ENCODE measurements around the gene GRWD1. TPM values are rescaled to one million over a fixed set of nuclear protein-coding genes. Genes with fewer than 3 reads are reported as not detected.
A peak's percentile ranks its signal among the peaks of the same experiment; 100 is the strongest.

GRWD1 gene
- total and polyA plus RNA-seq, 2 of the 13 experiments (the other 11 are each of a cell fraction or from before 2014, with no cell fraction given) = 10.8 to 46.6 TPM

DNA sequence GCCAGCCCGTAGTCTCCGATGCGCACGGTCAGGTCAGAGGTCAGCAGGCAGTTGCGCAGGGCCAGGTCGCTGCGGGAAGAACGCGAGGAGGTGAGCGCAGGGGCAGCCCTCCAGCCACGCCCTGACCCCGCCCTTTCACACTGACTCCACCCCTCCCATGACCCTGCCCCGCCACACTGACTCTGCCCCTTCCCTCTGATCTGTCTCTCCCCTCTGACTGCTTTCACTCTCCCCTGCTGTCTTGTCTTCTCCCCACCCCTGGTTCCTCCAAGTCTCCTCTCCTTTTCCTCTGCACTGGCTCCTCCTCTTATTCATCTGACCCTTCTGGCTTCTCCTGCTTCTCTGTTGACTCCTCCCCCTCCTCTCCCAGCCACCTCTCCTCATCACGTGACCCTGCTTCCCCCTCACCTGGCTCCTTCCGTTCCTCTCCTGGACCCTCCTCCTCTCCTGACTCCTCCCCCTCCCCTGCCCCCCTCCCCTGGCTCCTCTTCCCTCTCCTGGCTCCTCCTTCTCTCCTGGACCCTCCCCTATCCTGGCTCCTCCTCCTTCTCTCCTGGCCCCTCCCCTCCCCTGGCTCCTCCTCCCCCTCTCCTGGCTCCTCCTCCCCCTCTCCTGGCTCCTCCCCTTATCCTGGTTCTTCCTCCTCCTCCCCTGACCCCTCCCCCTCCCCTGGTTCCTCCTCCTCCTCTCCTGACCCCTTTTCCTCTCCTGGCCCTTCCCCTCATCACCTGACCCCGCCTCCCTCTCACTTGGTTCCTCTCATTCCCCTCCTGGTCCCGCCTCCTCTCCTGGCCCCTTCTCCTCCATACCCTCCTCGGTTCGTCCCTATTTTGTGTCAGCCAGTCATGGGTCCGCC is 55.9 kb downstream of the GRWD1 start (continued):
- TF ChIP-seq, protein P1, sequence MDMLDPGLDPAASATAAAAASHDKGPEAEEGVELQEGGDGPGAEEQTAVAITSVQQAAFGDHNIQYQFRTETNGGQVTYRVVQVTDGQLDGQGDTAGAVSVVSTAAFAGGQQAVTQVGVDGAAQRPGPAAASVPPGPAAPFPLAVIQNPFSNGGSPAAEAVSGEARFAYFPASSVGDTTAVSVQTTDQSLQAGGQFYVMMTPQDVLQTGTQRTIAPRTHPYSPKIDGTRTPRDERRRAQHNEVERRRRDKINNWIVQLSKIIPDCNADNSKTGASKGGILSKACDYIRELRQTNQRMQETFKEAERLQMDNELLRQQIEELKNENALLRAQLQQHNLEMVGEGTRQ (IDR thresholded peaks at IDR 0.05; ENCODE audit: low read depth, low read length) = peak; percentile 87
- TF ChIP-seq, protein P1 (CRISPR knock-in tag; IDR thresholded peaks at IDR 0.05; ENCODE audit: borderline replicate concordance) = peak; percentile 78; the same call in 1 of the 2 replicates
- TF ChIP-seq, protein P2, sequence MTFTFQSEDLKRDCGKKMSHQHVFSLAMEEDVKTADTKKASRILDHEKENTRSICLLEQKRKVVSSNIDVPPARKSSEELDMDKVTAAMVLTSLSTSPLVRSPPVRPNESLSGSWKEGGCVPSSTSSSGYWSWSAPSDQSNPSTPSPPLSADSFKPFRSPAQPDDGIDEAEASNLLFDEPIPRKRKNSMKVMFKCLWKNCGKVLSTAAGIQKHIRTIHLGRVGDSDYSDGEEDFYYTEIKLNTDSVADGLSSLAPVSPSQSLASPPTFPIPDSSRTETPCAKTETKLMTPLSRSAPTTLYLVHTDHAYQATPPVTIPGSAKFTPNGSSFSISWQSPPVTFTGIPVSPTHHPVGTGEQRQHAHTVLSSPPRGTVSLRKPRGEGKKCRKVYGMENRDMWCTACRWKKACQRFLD (CRISPR knock-in tag; IDR thresholded peaks at IDR 0.05; ENCODE audit: borderline replicate concordance) = no peak
- TF ChIP-seq TBX3 (IDR thresholded peaks at IDR 0.05; ENCODE audit: borderline replicate concordance) (0 out of 2 replicates have a peak, but pooled peaks have one; percentile 31), PHB2 (IDR thresholded peaks at IDR 0.05; ENCODE audit: partially characterized antibody) (no peak), NR2F2 (IDR thresholded peaks at IDR 0.05; ENCODE audit: borderline replicate concordance, low read depth) (no peak), PAF1 (CRISPR knock-in tag; IDR thresholded peaks at IDR 0.05) (no peak), GABPA (IDR thresholded peaks at IDR 0.05; ENCODE audit: low read depth, low read length) (no peak), GABPA (CRISPR knock-in tag; IDR thresholded peaks at IDR 0.05; ENCODE audit: low read depth) (0 out of 2 replicates have a peak, but pooled peaks have one; percentile 24), TBX2 (CRISPR knock-in tag; IDR thresholded peaks at IDR 0.05; ENCODE audit: borderline replicate concordance) (peak; percentile 23; the same call in 1 of the 2 replicates), RARA (CRISPR knock-in tag; IDR thresholded peaks at IDR 0.05) (peak; percentile 46; the same call in 1 of the 2 replicates), KDM2A (CRISPR knock-in tag; IDR thresholded peaks at IDR 0.05; ENCODE audit: borderline replicate concordance, low read depth) (peak; percentile 33; the same call in 1 of the 2 replicates)
- TF ChIP-seq, protein P3, sequence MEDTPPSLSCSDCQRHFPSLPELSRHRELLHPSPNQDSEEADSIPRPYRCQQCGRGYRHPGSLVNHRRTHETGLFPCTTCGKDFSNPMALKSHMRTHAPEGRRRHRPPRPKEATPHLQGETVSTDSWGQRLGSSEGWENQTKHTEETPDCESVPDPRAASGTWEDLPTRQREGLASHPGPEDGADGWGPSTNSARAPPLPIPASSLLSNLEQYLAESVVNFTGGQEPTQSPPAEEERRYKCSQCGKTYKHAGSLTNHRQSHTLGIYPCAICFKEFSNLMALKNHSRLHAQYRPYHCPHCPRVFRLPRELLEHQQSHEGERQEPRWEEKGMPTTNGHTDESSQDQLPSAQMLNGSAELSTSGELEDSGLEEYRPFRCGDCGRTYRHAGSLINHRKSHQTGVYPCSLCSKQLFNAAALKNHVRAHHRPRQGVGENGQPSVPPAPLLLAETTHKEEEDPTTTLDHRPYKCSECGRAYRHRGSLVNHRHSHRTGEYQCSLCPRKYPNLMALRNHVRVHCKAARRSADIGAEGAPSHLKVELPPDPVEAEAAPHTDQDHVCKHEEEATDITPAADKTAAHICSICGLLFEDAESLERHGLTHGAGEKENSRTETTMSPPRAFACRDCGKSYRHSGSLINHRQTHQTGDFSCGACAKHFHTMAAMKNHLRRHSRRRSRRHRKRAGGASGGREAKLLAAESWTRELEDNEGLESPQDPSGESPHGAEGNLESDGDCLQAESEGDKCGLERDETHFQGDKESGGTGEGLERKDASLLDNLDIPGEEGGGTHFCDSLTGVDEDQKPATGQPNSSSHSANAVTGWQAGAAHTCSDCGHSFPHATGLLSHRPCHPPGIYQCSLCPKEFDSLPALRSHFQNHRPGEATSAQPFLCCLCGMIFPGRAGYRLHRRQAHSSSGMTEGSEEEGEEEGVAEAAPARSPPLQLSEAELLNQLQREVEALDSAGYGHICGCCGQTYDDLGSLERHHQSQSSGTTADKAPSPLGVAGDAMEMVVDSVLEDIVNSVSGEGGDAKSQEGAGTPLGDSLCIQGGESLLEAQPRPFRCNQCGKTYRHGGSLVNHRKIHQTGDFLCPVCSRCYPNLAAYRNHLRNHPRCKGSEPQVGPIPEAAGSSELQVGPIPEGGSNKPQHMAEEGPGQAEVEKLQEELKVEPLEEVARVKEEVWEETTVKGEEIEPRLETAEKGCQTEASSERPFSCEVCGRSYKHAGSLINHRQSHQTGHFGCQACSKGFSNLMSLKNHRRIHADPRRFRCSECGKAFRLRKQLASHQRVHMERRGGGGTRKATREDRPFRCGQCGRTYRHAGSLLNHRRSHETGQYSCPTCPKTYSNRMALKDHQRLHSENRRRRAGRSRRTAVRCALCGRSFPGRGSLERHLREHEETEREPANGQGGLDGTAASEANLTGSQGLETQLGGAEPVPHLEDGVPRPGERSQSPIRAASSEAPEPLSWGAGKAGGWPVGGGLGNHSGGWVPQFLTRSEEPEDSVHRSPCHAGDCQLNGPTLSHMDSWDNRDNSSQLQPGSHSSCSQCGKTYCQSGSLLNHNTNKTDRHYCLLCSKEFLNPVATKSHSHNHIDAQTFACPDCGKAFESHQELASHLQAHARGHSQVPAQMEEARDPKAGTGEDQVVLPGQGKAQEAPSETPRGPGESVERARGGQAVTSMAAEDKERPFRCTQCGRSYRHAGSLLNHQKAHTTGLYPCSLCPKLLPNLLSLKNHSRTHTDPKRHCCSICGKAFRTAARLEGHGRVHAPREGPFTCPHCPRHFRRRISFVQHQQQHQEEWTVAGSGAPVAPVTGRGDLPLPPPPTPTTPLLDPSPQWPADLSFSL (CRISPR knock-in tag; IDR thresholded peaks at IDR 0.05) = no peak
- TF ChIP-seq, protein P4, sequence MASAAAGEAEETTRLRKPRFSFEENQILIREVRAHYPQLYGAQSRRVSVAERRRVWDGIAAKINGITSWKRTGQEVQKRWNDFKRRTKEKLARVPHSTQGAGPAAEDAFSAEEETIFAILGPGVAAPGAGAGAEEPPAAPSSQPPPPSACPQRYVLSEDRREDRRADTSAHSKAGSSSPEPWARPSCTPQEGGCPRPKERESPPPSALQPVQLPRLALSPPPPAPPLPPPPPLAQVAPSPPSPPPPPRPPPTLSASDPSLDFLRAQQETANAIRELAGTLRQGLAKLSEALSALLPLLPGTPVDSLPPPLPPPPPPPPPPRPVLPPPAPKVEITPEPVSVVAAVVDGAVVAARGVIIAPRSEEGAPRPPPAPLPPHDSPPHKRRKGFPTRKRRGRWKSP (CRISPR knock-in tag; IDR thresholded peaks at IDR 0.05) = peak; percentile 50; the same call in 1 of the 2 replicates

Measured in HepG2 (cell line).